ENCODE data around the gene MBD3L1. TPM values are rescaled to one million over a fixed set of nuclear protein-coding genes. Genes with fewer than 3 reads are reported as not detected.

Gene MBD3L1
- total RNA-seq, 1 donor from 2014 or later, result not detected

DNA sequence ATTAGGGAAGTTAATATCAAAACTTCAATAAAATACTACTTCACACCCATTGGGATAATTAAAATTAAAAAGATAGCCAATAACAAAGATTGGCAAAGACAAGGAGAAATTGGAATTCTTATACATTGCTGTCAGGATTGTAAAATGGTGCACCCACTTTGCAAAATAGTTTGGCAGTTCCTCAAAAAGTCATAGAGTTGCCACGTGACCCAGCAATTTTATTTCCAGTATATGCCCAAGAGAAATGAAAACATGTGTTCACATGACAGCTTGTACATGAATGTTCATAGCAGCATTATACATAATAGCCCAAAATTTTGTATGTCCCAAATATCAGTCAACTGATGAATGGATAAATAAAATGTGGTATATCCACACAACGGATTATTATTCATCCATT, 3.3 kb downstream of the MBD3L1 start:
- no peaks in the 10 kb centered on the region for H3K27me3 Mint-ChIP-seq (ENCODE audit: low read depth, unreplicated experiment)
- Histone ChIP-seq H3K9me3 (ENCODE audit: insufficient read depth, low read depth, low read length) (no peaks in the 10 kb centered on the region), H3K4me2 (ENCODE audit: low read length) (no peak overlapping the region), H3K9ac (ENCODE audit: low read length) (no peak overlapping the region), H3K36me3 (ENCODE audit: insufficient read depth, low read length) (no peaks in the 10 kb centered on the region), H3K4me1 (ENCODE audit: insufficient read depth, low read length) (no peaks in the 10 kb centered on the region), H2AFZ (ENCODE audit: low read depth, low read length) (no peak overlapping the region), H4K20me1 (ENCODE audit: insufficient read depth, low read length) (no peaks in the 10 kb centered on the region), H3K79me2 (ENCODE audit: insufficient read depth, low read length) (no peaks in the 10 kb centered on the region), H3K4me3 (ENCODE audit: insufficient read depth, low read depth, low read length) (no peak overlapping the region), H3K27me3 (ENCODE audit: insufficient read depth, low read length) (no peaks in the 10 kb centered on the region), H3K27ac (ENCODE audit: low read depth, low read length) (no peak overlapping the region)
- no peak for TF ChIP-seq EZH2 (IDR thresholded peaks at IDR 0.05; ENCODE audit: insufficient read depth, low read length)
- TF ChIP-seq, protein P1, sequence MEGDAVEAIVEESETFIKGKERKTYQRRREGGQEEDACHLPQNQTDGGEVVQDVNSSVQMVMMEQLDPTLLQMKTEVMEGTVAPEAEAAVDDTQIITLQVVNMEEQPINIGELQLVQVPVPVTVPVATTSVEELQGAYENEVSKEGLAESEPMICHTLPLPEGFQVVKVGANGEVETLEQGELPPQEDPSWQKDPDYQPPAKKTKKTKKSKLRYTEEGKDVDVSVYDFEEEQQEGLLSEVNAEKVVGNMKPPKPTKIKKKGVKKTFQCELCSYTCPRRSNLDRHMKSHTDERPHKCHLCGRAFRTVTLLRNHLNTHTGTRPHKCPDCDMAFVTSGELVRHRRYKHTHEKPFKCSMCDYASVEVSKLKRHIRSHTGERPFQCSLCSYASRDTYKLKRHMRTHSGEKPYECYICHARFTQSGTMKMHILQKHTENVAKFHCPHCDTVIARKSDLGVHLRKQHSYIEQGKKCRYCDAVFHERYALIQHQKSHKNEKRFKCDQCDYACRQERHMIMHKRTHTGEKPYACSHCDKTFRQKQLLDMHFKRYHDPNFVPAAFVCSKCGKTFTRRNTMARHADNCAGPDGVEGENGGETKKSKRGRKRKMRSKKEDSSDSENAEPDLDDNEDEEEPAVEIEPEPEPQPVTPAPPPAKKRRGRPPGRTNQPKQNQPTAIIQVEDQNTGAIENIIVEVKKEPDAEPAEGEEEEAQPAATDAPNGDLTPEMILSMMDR (IDR thresholded peaks at IDR 0.05; ENCODE audit: insufficient read depth, low read depth, low read length), result no peak
- H3K36me3 Mint-ChIP-seq (ENCODE audit: low read depth, unreplicated experiment), result no peaks in the 10 kb centered on the region
- FAIRE-seq, result no peak
- no peak overlapping the region for H3K27ac Mint-ChIP-seq (ENCODE audit: unreplicated experiment)
- H3K4me3 Mint-ChIP-seq (ENCODE audit: unreplicated experiment), result no peak overlapping the region
- no peak for DNase-seq (ENCODE audit: low read depth)
- H3K4me1 Mint-ChIP-seq (ENCODE audit: low read depth, unreplicated experiment), result no peaks in the 10 kb centered on the region
- H3K9me3 Mint-ChIP-seq (ENCODE audit: unreplicated experiment), result peaks cover 23% of the 10 kb centered on the region

- no peaks in the 10 kb centered on the region for H3K36me3 Mint-ChIP-seq (ENCODE audit: low read depth, unreplicated experiment)
- H3K4me2 ChIP-seq (ENCODE audit: low read length), result no peak overlapping the region
- H3K79me2 ChIP-seq (ENCODE audit: insufficient read depth, low read length), result no peaks in the 10 kb centered on the region
- H3K9me3 ChIP-seq (ENCODE audit: insufficient read depth, low read depth, low read length), result no peaks in the 10 kb centered on the region
- no peaks in the 10 kb centered on the region for H4K20me1 ChIP-seq (ENCODE audit: insufficient read depth, low read length)
- FAIRE-seq (no peak), DNase-seq (ENCODE audit: low read depth) (no peak)
- no peak overlapping the region for H3K27ac ChIP-seq (ENCODE audit: low read depth, low read length)
- H3K27me3 ChIP-seq (ENCODE audit: insufficient read depth, low read length), result no peaks in the 10 kb centered on the region
- no peak overlapping the region for H3K4me3 ChIP-seq (ENCODE audit: insufficient read depth, low read depth, low read length)
- no peaks in the 10 kb centered on the region for H3K36me3 ChIP-seq (ENCODE audit: insufficient read depth, low read length)
- no peaks in the 10 kb centered on the region for H3K4me1 ChIP-seq (ENCODE audit: insufficient read depth, low read length)
- H3K4me3 Mint-ChIP-seq (ENCODE audit: unreplicated experiment), result no peak overlapping the region
- no peaks in the 10 kb centered on the region for H3K4me1 Mint-ChIP-seq (ENCODE audit: low read depth, unreplicated experiment)
- H2AFZ ChIP-seq (ENCODE audit: low read depth, low read length), result no peak overlapping the region
- TF ChIP-seq EZH2 (IDR thresholded peaks at IDR 0.05; ENCODE audit: insufficient read depth, low read length), result no peak
- TF ChIP-seq, protein P1 (IDR thresholded peaks at IDR 0.05; ENCODE audit: insufficient read depth, low read depth, low read length), result no peak
- peaks cover 23% of the 10 kb centered on the region for H3K9me3 Mint-ChIP-seq (ENCODE audit: unreplicated experiment)
- no peaks in the 10 kb centered on the region for H3K27me3 Mint-ChIP-seq (ENCODE audit: low read depth, unreplicated experiment)
- H3K9ac ChIP-seq (ENCODE audit: low read length), result no peak overlapping the region
- H3K27ac Mint-ChIP-seq (ENCODE audit: unreplicated experiment), result no peak overlapping the region
These were observed 3.7 kb downstream of the MBD3L1 start for GRCh38 chr19:8835877-8836276.

DNA sequence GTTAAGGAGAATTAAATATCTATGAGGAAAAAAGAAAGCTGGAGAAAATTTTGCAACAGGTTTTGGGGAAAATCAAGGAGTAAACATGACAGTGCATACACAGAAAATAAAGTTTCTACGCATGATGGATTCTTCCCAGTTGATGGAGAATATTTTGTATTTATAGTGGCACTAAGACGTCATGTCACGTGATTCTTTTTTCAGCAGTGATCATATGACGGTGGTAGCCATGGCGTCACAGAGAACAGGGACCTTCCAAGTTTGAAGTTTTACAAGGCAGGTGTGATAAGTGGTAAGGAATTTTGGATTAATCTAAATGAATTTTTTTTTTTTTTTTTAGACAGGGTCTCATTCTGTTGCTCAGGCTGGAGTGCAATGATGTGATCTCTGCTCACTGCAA, 8.5 kb downstream of the MBD3L1 start:
- Mint-ChIP-seq H3K4me3 (ENCODE audit: unreplicated experiment) (no peak overlapping the region), H3K27ac (ENCODE audit: unreplicated experiment) (no peak overlapping the region), H3K27me3 (ENCODE audit: low read depth, unreplicated experiment) (no peaks in the 10 kb centered on the region), H3K4me1 (ENCODE audit: low read depth, unreplicated experiment) (no peaks in the 10 kb centered on the region), H3K36me3 (ENCODE audit: low read depth, unreplicated experiment) (no peaks in the 10 kb centered on the region), H3K9me3 (ENCODE audit: unreplicated experiment) (peaks cover 10% of the 10 kb centered on the region)
- DNase-seq (ENCODE audit: low read depth) (no peak), FAIRE-seq (no peak)
- no peaks in the 10 kb centered on the region for H3K36me3 ChIP-seq (ENCODE audit: insufficient read depth, low read length)
- H3K4me2 ChIP-seq (ENCODE audit: low read length), result no peak overlapping the region
- H3K27ac ChIP-seq (ENCODE audit: low read depth, low read length), result no peak overlapping the region
- H2AFZ ChIP-seq (ENCODE audit: low read depth, low read length), result no peak overlapping the region
- no peaks in the 10 kb centered on the region for H3K79me2 ChIP-seq (ENCODE audit: insufficient read depth, low read length)
- no peaks in the 10 kb centered on the region for H4K20me1 ChIP-seq (ENCODE audit: insufficient read depth, low read length)
- H3K27me3 ChIP-seq (ENCODE audit: insufficient read depth, low read length), result no peaks in the 10 kb centered on the region
- H3K4me1 ChIP-seq (ENCODE audit: insufficient read depth, low read length), result no peaks in the 10 kb centered on the region
- TF ChIP-seq EZH2 (IDR thresholded peaks at IDR 0.05; ENCODE audit: insufficient read depth, low read length), result no peak
- TF ChIP-seq, protein P1 (IDR thresholded peaks at IDR 0.05; ENCODE audit: insufficient read depth, low read depth, low read length), result no peak
- H3K9me3 ChIP-seq (ENCODE audit: insufficient read depth, low read depth, low read length), result no peaks in the 10 kb centered on the region
- no peak overlapping the region for H3K9ac ChIP-seq (ENCODE audit: low read length)
- no peak overlapping the region for H3K4me3 ChIP-seq (ENCODE audit: insufficient read depth, low read depth, low read length)

Data from astrocyte (in vitro differentiated cells and primary cell).